GM19043 (cell line): Measurements from ENCODE around the gene PODNL1.

Experiments
- ATAC-seq: cut with Tn5 transposase; IDR thresholded peaks from one replicate; pipeline ENCODE4 v1.9.1; 2021; ENCODE audit warnings: low read depth; ENCODE audit not compliant: unreplicated experiment

The PODNL1 gene

DNA sequence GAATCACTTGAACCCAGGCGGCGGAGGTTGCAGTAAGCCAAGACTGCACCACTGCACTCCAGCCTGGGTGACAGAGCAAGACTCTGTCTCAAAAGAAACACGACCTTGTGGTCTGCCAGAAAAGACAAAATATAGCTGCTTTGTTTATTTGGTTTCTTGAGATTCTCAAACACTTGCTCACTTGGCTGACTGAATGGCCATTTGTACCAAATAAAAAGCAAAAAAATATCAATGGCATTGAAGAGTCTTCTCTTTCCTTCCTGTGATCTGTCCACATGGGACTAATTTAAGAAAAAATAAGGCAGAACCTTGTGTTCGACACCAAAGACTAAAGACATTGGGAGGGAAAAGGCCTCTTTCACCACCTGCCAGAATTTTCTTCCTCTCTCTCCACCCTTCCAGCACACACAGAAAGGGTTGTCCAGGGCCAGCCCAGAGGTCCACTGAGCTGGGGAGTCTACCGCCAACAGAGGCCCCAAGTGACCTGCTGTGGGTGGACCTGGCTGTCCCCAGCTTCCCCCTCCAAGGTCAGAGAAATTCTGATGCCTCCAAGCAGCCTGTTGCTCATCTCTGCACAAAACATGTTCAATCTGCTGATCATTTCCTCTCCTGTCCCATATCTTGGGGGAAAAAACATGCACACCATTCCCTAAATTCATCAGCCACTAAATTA, 38.2 kb downstream of the PODNL1 start:
- no peak for ATAC-seq

DNA sequence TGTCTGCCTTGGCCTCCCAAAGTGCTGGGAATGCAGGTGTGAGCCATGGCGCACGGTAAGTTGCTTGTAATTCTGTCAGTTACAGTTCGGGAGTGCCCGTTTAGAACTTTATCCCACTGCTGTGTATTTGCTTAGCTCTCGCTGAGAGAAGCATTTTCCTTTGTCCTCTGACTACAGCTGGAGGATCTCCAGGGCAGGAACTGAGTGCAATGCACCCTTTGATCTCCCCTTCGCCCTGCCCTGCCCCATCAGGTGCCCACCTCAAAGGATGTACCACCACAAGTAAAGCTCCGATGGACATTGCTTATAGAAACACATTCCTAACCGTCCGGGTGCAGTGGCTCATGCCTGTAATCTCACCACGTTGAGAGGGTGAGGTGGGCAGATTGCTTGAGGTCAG, 38.8 kb downstream of the PODNL1 start:
- ATAC-seq: no peak

DNA sequence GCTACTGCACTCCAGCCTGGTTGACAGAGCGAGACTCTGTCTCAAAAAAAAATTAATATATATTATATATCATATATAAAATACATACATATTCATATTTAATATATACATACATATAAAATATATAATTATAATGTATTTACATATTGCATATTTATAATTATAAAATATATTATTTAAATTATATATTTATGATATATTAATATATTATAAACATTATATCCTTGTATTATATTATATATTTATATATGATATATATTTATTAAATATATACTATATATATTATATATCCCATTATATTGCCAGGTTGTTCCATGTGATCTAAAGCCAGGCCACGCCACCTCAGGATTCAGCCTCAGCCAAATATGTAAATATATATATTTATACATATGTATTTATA, 42.0 kb downstream of the PODNL1 start:
- no peak for ATAC-seq

DNA sequence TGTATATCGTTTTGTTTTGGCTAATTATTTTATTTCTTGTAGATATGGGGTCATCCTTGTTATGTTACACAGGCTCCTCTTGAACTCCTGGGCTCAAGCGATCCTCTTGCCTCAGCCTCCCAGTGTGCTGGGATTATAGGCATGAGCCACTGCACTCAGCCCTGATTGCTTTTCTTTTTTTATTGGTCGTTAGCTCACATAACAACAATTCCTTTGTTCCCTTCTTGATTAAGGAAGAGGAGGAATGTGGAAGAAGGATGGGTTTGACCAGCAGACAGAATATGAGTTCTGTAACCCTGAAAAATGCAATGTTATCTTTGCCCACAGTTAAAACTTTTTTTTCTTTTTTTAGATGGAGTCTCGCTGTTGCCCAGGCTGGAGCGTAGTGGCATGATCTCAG, 43.7 kb downstream of the PODNL1 start:
- no peak for ATAC-seq

DNA sequence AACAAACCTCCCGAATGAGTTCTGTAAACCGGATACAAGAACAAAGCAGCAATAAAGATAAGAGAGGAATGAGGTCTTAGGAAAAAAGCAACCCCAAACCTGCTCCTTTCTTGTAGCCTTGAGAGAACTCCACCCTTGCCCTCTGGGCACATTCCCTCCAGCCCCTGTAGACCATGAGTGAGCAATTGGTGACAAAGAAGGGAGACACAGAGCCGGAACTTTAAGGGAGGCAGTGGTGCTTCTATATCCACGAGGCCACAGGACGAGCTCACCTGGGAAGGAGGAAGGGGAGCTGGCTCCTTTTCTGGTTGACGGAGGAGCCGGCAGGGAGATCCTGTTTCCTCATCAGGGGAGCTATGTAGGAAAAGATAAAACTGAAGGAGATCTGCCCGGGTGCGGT, 45.3 kb downstream of the PODNL1 start:
- no peak for ATAC-seq

DNA sequence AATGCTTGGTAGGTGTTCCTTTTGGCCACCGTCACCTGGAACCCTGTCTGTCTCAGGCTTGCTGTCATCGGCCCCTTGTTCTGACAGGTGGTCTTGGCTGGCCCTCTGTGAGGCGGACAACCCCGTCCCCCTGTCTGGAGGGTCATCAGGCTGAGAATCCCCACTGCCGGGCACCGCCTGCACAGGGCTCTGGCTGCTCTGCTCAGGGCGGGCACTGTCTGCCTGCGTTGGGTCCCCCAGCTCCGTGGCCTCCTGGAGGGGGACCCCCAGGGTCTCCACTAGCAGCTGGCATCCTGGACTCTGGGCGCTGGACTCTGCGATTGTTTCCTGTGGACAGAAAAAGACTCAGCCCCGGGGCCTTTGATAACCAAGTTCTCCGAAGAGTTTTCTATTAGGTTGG, 48.1 kb downstream of the PODNL1 start:
- ATAC-seq: no peak

DNA sequence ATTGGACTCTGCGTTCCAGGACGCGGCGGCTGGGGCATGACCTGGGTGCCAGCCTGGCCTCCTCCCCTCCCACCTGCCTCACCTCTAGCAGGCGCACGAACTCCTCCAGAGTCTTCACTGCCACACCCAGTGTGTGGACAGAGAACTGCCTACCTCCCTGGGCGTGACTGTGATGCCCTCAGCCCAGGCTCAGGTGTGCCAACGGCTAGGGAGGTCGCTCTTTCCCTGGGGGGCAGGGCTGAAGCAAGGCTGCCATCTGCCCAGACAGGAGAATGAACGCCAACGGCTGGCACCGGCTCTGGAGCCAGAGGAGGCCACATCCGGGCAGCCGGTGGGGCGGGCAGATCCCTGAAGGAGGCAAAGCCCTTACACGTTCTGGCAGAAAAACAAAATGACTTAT, 49.9 kb downstream of the PODNL1 start:
- ATAC-seq: no peak

DNA sequence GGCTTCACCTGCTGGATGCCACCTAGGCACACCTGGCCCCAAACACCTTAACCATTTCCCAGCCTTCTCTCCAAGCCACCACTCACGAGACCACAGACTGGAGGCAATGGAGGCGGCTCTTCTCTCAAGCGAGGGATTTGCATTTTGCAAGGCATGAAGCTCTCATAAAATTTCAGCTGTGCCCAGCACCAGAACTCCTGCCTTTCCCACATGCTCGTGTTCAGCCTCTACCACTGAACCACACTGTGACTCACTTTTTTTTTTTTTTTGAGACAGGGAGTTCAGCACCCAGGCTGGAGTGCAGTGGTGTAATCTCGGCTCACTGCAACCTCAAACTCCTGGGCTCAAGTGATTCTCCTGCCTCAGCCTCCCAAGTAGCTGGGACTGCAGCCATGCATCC, 50.7 kb downstream of the PODNL1 start:
- no peak for ATAC-seq

DNA sequence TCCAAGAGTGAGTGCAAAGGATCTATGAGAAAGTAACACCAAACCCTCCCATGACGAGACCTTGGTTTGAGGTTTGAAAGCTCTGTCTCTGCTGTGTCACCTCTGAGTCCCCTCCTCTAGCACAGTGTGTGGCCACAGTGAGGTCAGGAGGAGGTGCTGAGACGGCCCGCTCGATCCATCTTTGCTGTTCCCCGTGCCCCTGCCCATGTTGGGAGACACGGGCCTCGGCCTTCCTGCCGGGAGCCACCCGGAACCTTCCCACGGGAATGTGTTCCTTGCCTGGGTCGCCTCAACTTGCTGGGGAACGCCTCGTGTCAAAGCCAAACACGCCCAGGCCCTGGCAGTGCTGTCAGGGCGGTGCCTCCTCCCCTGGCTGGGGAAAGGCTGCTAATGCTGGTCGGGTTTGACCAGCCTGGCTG, 51.2 kb downstream of the PODNL1 start:
- no peak for ATAC-seq

DNA sequence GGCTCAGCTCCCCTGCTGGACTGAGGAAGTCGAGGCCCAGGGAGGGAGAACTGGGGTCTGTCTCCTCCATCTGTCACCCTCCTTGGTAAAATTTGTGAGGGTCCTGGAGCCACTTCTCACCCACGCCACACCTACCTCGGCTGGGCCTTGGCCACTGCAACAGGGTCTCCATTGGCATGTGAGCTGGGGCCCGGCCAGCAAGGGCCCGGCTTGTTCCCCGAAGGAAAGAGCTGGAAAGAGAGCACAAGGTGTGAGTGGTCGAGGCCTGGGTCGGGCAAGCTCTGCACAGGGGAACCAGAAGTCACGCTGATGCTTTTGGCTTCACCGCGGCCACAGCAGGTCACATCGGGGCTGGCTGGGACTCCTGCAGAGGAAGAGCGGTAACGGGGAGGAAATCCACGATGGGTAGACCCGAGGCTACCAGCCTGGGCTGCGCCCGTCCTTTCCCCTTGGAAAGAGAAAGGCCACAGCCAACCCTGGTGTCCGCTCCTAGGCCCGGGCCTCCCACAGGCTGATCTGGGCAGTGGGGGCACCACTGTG, 52.3 kb downstream of the PODNL1 start:
- ATAC-seq: no peak

DNA sequence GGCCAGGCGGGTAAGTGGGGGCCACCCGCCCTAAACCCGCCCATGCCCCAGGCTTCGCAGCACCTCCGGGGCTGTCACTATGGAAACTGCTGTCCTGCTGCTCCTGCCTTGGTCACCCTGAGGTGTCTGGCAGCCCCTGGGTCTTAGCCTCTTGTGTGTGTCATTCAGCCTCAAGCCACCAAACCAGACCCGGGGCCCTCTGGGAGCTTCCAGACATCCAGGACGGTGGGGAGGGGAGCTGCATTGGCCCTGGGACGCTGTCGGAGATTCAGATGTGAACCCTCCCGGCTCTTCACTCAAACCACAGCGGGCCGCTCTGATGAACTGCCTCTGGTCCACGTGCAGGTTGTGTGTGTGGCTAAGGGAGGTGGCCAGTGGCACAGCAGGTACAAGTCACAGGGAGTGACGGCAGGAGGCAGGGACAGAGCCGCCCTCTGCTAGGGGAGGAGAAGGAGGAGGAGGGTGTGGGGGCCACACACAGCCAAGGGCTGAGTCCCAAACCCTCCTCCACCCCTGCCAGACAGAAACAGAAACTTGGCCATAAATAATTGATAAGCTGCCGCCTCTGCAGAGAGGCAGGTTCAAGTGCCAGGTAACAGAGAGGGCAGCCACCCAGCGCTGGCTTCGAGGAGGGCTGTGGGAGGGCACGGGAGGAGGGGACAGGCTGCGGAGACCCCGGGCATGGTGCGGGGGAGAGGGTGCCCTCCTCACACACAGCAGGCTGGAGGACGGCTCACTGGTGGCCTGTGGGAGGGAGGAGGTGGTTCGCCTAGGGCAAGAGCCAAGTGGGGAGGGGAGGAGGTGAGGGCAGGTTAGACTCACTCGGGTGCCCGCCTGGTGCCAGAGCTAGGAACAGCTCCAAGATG, 53.3 kb downstream of the PODNL1 start:
- ATAC-seq: no peak

DNA sequence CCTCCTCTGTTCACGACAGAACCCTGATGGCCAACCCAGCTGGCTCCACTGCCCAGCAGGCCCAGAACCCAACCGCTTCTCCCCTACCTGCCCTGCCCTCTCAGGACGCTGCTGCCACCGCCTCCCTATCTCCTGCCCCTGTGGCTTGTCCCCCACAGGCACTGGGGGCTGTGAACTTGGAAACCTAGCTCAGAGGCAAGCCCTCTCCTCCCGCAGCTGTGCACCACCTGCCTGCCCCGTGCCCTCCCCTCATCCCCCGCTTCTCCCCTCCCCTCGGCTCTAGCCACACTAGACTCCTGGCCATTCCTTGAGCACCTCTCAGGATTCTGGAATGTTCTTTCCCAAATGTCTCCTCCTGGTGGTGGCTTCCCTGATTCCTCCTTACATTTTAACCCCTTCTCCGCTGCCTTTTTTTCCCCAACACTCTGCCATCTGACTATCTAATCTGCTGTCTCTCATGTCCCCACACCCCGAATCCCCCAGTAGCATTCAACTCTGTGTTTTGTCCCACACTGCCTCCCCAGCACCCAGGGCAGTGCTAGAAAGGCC, 54.6 kb downstream of the PODNL1 start:
- ATAC-seq: no peak

DNA sequence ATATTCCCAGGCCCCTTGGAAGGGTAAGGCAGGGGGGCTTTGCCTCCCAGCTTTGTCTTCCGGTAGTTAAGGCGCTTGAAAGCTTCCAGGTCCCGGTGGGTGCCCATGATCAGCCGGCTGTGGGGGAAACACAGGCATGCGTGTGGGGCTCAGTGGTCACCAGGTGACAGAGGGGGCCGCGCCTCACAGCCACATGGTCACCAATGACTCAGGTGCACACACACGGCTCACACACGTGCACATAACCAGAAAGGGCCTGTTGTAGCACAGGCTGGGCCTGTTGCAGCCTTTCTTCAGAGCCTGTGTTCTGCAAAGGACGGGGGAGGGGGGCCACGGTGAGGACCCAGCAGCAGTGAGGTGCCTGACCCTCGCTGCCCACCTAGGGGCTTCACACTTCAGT, 55.4 kb downstream of the PODNL1 start:
- ATAC-seq: no peak

DNA sequence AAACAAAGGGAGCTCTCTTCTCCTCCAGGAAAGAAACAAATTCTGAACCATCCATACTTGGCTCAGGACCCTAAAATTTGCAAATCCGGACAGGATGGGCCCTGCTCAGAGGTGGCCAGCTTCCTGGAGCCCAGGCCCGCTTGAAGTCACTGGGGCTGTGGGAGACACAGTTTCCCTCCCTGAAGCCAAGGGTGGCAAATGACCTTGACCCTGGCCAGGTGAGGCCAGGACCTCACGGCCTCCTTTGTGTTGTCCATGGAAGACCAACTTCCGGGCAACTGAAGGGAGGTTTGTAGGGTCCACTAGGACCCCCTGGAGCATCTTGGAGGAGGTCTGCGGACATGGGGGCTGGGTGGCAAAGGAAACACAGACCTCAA, 55.8 kb downstream of the PODNL1 start:
- ATAC-seq: no peak

DNA sequence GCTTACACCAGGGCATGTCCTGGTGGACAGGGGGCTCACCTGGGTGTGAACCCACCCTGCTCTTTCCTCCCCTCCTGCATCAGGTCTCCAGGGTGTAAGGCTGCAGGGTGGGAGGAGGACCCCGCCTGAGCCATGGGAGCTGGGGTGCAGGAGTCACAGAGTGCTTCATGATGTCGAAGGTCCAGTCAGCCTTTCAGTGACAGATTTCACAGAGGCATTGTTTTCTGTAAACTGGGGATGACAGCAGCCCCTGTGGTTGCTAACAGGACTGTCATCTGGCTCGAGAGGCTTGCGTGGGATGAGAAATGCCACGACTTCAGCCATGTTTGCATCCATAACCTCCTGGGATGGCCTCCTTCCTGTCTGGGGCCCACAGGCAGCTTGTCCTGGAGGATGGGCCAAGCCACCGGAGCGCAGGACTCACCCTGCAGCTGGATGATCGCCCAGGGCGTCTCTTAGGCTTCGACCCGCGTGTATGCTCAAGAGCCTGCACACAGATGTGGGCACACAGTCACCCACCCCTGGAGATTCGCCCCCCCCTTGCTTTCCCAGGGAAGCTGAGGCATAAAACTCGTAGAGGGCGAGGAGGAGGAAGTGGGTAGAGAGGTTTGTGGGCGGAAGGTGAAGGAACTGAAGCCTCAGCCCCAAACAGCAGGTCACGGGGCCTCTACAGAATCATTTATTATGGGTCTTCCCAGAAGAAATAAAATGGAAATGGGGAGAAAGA, 56.4 kb downstream of the PODNL1 start:
- no peak for ATAC-seq

DNA sequence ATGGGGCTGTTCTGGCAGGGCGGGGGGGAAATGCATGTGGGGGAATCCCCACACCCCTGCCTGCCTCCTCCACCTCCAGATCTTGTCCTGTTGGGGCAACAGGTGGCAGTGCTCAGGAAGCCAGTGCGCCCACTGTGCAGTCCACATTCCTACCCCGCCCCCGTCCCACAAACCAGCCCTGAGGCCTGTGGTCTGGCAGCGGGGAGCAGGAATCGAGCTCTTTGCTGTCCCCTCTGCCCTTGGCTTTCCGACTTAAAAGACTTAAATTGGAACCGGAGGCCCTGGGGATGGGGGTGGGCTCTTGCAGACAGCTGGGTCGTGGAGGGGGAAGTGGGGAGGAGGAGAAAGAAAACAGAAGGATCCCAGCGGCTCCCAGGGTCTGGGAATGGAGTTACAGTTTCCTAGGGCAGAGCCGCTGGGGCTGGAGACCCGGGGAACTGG, 56.9 kb downstream of the PODNL1 start:
- ATAC-seq: no peak
